Activated CD8-positive, alpha-beta T cell treated with anti-CD3 and anti-CD28 coated beads for 36 hours (primary cell): ENCODE measurements around the gene SCRT2. TPM values are rescaled to one million over a fixed set of nuclear protein-coding genes. Genes with fewer than 3 reads are reported as not detected.

Experiments used
- ATAC-seq: fragments of 200-7000 bp; cut with Tn5 transposase; one replicate; pipeline ENCODE4 v1.10.0; 2021; ENCODE audit warnings: mild to moderate bottlenecking, moderate library complexity
- CTCF ChIA-PET: fragments of 350-600 bp; sonication (Branson Sonifier 250); formaldehyde crosslinking; loops from one replicate; lab custom pipeline; 2021; ENCODE audit warnings: antibody characterized with exemption; lab: Charles Lee
- POLR2A ChIA-PET: fragments of 350-600 bp; sonication (Branson Sonifier 250); formaldehyde crosslinking; loops from one replicate; lab custom pipeline; 2021; ENCODE audit warnings: antibody characterized with exemption; lab: Charles Lee
- DNase-seq: peaks from one replicate; pipeline ENCODE4 v3.0.0-alpha.2; 2020
- H3K27ac Mint-ChIP-seq: one replicate; pipeline ENCODE4 v1.8.0; 2021; ENCODE audit warnings: mild to moderate bottlenecking, mixed read lengths
- H3K27me3 Mint-ChIP-seq: one replicate; pipeline ENCODE4 v1.8.0; 2021; ENCODE audit warnings: mixed read lengths
- H3K36me3 Mint-ChIP-seq: one replicate; pipeline ENCODE4 v1.8.0; 2021; ENCODE audit warnings: low read depth, mixed read lengths
- H3K4me1 Mint-ChIP-seq: one replicate; pipeline ENCODE4 v1.8.0; 2021; ENCODE audit warnings: low read depth, mixed read lengths
- H3K4me3 Mint-ChIP-seq: one replicate; pipeline ENCODE4 v1.8.0; 2021; ENCODE audit warnings: mild to moderate bottlenecking, moderate library complexity, mixed read lengths
- H3K9me3 Mint-ChIP-seq: one replicate; pipeline ENCODE4 v1.8.0; 2021; ENCODE audit warnings: mixed read lengths
- intact Hi-C: fragments of 100-400 bp; cut with micrococcal nuclease; formaldehyde crosslinking; loops from one replicate; pipeline ENCODE4 v1.10.0; 2022
- total RNA-seq, 2 experiments: library from RNA; stranded (reverse); gene quantifications; one replicate each; pipeline ENCODE4 v1.2.3, GENCODE V29; 2021
- TF ChIP-seq, protein P1 (sequence below): fragments of 200-600 bp; IDR thresholded peaks from one replicate; pipeline ENCODE4 v1.8.0; 2022; ENCODE audit warnings: antibody characterized with exemption, mild to moderate bottlenecking

SCRT2 gene
- total RNA-seq, 2 experiments from 2014 or later: not detected

DNA sequence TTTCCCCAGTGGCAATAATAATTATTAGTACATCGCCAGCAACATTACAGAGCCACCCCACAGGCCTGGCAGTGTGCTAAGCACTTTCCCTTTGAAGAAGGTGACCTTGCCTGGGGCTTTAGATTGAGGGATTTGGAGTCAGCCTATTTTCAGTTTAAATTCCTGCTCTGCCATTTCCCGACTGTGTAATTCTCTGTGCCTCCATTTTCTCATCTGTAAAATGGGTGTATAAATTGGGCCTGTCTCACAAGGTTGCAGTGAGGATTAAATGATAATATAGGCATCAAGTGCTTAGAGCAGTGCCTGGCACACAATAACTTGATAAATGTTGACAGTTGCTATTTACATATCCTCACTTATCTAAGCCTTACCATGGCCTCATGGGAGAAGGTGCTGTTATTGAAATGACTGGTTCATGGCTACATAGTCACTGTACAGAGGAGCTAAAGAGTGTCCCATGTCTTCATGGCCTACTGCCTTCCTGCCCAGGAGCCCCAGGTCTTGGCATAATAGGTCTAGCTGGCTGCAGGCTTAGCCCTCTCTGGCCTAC, 5.1 kb upstream of the SCRT2 start:
- ChIA-PET POLR2A (no interaction called here), CTCF (interaction anchor here (3.9 kb wide), 1 partner anchor 13 kb away, joined by 16 read pairs; no protein-coding TSS in a partner anchor)
- no peak overlapping the region for H3K27ac Mint-ChIP-seq
- H3K4me1 Mint-ChIP-seq: peaks cover 4% of the 10 kb centered on the region
- no peak for ATAC-seq
- TF ChIP-seq, protein P1, sequence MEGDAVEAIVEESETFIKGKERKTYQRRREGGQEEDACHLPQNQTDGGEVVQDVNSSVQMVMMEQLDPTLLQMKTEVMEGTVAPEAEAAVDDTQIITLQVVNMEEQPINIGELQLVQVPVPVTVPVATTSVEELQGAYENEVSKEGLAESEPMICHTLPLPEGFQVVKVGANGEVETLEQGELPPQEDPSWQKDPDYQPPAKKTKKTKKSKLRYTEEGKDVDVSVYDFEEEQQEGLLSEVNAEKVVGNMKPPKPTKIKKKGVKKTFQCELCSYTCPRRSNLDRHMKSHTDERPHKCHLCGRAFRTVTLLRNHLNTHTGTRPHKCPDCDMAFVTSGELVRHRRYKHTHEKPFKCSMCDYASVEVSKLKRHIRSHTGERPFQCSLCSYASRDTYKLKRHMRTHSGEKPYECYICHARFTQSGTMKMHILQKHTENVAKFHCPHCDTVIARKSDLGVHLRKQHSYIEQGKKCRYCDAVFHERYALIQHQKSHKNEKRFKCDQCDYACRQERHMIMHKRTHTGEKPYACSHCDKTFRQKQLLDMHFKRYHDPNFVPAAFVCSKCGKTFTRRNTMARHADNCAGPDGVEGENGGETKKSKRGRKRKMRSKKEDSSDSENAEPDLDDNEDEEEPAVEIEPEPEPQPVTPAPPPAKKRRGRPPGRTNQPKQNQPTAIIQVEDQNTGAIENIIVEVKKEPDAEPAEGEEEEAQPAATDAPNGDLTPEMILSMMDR: no peak
- H3K4me3 Mint-ChIP-seq: no peak overlapping the region
- no peaks in the 10 kb centered on the region for H3K36me3 Mint-ChIP-seq
- DNase-seq: no peak
- intact Hi-C loops: no loop called here
- no peaks in the 10 kb centered on the region for H3K9me3 Mint-ChIP-seq
- H3K27me3 Mint-ChIP-seq: peaks cover 33% of the 10 kb centered on the region

DNA sequence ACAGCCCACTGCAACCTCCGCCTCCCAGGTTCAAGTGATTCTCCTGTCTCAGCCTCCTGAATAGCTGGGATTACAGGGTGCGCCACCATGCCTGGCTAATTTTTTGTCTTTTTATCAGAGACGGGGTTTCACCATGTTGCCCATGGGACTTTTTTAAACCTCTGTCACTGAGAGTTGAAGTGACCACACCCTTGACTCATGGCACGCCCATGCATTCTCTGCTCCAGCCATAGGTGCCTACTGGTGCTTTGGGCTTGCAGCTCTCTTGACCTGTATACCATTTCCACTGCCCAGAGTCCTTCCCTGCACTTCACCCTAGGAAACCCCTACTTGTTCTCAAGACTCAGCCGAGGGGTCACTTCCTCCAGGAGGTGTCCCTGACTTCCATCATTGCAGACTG, 2.4 kb upstream of the SCRT2 start:
- Mint-ChIP-seq H3K27me3 (peaks cover 51% of the 10 kb centered on the region), H3K9me3 (no peaks in the 10 kb centered on the region), H3K4me1 (peaks cover 5% of the 10 kb centered on the region), H3K27ac (no peak overlapping the region), H3K4me3 (no peak overlapping the region), H3K36me3 (no peaks in the 10 kb centered on the region)
- ATAC-seq: no peak
- no peak for DNase-seq
- ChIA-PET CTCF (interaction anchor here (0.8 to 3.9 kb wide), 2 partner anchors 10 to 22 kb away, joined by 3 to 16 read pairs; no protein-coding TSS in a partner anchor), POLR2A (no interaction called here)
- TF ChIP-seq, protein P1: no peak
- intact Hi-C loops: no loop called here

GRCh38 chr20:676967-677366, 1.4 kb upstream of the SCRT2 start:
- no peaks in the 10 kb centered on the region for H3K36me3 Mint-ChIP-seq
- intact Hi-C loops: no loop called here
- H3K4me1 Mint-ChIP-seq: peaks cover 5% of the 10 kb centered on the region

DNA sequence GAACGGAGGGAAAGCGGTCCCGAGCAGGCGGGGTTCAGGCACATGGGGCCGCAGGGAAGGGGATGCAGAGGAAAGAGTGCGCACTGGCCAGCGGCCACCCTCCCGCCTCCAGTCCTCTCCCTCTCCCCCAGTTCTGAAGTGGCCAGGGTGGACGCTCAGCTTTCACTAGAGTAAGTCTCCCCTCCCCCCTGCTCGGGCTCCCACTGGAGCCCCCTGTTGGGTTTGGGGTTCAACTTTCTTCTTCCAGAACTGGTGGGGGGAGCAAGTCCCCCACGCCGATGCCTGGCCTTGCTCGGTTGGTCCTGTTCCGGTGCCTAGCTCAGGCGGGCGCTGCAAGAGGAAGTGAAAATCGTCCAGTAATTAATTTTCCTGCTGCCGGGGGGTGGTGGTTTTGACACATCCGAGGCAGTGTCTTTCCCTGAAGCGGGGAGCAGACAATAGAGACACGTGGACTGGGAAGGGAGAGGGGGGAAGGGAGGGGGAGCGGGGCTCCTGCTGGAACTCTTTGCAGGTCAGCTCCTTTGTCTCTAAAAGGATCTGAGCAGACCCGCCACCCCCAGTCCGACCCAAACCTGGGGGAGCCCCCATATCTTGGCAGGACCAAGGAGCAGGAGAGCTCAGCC, 824 bp upstream of the SCRT2 start:
- Mint-ChIP-seq H3K27me3 (peaks cover 61% of the 10 kb centered on the region), H3K4me1 (peaks cover 5% of the 10 kb centered on the region), H3K4me3 (no peak overlapping the region), H3K36me3 (no peaks in the 10 kb centered on the region), H3K27ac (no peak overlapping the region), H3K9me3 (no peaks in the 10 kb centered on the region)
- ChIA-PET POLR2A (no interaction called here), CTCF (interaction anchor here (0.8 kb wide), 1 partner anchor 9 kb away, joined by 4 read pairs; no protein-coding TSS in a partner anchor)
- ATAC-seq: no peak
- TF ChIP-seq, protein P1: no peak
- no peak for DNase-seq
- intact Hi-C loops: no loop called here

More at GRCh38 chr20:676967-677366, 1.4 kb upstream of the SCRT2 start:
- TF ChIP-seq, protein P1: no peak
- ATAC-seq (no peak), DNase-seq (no peak)
- Mint-ChIP-seq H3K9me3 (no peaks in the 10 kb centered on the region), H3K27me3 (peaks cover 56% of the 10 kb centered on the region), H3K4me3 (no peak overlapping the region), H3K27ac (no peak overlapping the region)
- ChIA-PET POLR2A (no interaction called here), CTCF (interaction anchor here (0.8 to 3.9 kb wide), 2 partner anchors 9 to 10 kb away, joined by 4 to 16 read pairs; no protein-coding TSS in a partner anchor)

DNA sequence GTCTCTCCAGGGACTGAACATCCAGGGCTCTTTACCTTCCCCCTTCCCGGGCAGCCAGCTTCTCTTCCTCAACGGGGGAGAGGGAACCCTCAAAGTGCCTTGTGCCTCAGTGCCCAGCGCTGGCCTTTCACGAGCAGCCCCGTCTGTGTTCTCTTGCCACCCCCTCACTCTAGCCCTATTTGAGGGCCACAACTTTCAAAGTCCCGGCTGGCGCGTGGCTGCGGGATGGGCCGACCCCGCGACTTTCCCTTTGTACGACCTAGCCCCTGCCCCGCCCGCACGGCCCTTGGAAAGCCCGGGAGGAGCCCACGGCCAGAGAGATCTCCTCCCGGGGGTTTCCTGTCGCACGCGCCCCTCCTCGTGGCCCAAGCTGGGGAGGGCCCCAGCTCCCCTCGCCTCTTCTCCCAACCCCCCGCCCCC, 559 bp downstream of the SCRT2 start:
- intact Hi-C loops: no loop called here

More for the DNA sequence above, 559 bp downstream of the SCRT2 start:
- DNase-seq: no peak
- ATAC-seq: no peak
- ChIA-PET POLR2A (no interaction called here), CTCF (no interaction called here)
- Mint-ChIP-seq H3K9me3 (no peaks in the 10 kb centered on the region), H3K27me3 (peaks cover 66% of the 10 kb centered on the region), H3K4me1 (peaks cover 5% of the 10 kb centered on the region), H3K36me3 (no peaks in the 10 kb centered on the region), H3K27ac (no peak overlapping the region), H3K4me3 (no peak overlapping the region)
- TF ChIP-seq, protein P1: no peak
